CD4-positive, CD25-positive, alpha-beta regulatory T cell (primary cell): ENCODE data around the gene SGCE. TPM values are rescaled to one million over a fixed set of nuclear protein-coding genes. Genes with fewer than 3 reads are reported as not detected.

Experiments
- ATAC-seq, 2 donors: fragments of 150-1000 bp; cut with Tn5 transposase; one replicate each; pipeline ENCODE4 v1.10.0; 2021; ENCODE audit warnings: low read depth in 2 of 2, moderate number of reproducible peaks in 2 of 2, moderate library complexity in 1 of 2
- DNase-seq, 3 donors: peaks; one replicate each; pipeline versions ENCODE4 v3.0.0 to v3.0.0-alpha.2; 2012 to 2022; ENCODE audit warnings: mixed read lengths in 1 of 3
- H3K27ac ChIP-seq: one replicate; pipeline ENCODE4 v1.7.0; 2013; ENCODE audit warnings: mild to moderate bottlenecking, low read length; ENCODE audit not compliant: insufficient read depth, poor library complexity, severe bottlenecking
- H3K27me3 ChIP-seq: one replicate; pipeline ENCODE4 v1.7.0; 2013; ENCODE audit warnings: low read length; ENCODE audit not compliant: control insufficient read depth, insufficient read depth
- H3K36me3 ChIP-seq: one replicate; pipeline ENCODE4 v1.7.0; 2013; ENCODE audit warnings: mild to moderate bottlenecking, low read length, moderate library complexity; ENCODE audit not compliant: control insufficient read depth, insufficient read depth
- H3K4me1 ChIP-seq: 2 replicates; pipeline ENCODE4 v1.7.0; 2013; ENCODE audit warnings: mild to moderate bottlenecking, low read length; ENCODE audit not compliant: insufficient read depth, control insufficient read depth, poor library complexity, severe bottlenecking
- H3K4me3 ChIP-seq: one replicate; pipeline ENCODE4 v1.7.0; 2013; ENCODE audit warnings: low read depth, mild to moderate bottlenecking, low read length, moderate library complexity
- H3K9me3 ChIP-seq, 2 experiments: 1 replicate in 1 of 2; 2 replicates in 1 of 2; pipeline ENCODE4 v1.7.0; 2013; ENCODE audit warnings: low read length in 2 of 2, mild to moderate bottlenecking in 1 of 2, moderate library complexity in 1 of 2; ENCODE audit not compliant: control insufficient read depth in 2 of 2
- H3K27ac Mint-ChIP-seq, 3 donors: one replicate each; pipeline ENCODE4 v1.8.0; 2020 to 2022; ENCODE audit warnings: mild to moderate bottlenecking in 3 of 3, mixed read lengths in 3 of 3, moderate library complexity in 2 of 3
- H3K27me3 Mint-ChIP-seq: one replicate; pipeline ENCODE4 v1.8.0; 2022; ENCODE audit warnings: mild to moderate bottlenecking, mixed read lengths
- H3K36me3 Mint-ChIP-seq: one replicate; pipeline ENCODE4 v1.8.0; 2020; ENCODE audit warnings: mixed read lengths
- H3K4me1 Mint-ChIP-seq, 4 donors: one replicate each; pipeline ENCODE4 v1.8.0; 2020 to 2022; ENCODE audit warnings: mixed read lengths in 4 of 4, mild to moderate bottlenecking in 1 of 4
- H3K4me3 Mint-ChIP-seq, 4 donors: one replicate each; pipeline ENCODE4 v1.8.0; 2020 to 2022; ENCODE audit warnings: mild to moderate bottlenecking in 4 of 4, mixed read lengths in 4 of 4, moderate library complexity in 3 of 4
- H3K9me3 Mint-ChIP-seq, 7 donors: one replicate each; pipeline ENCODE4 v1.8.0; 2020 to 2022; ENCODE audit warnings: mixed read lengths in 7 of 7, mild to moderate bottlenecking in 3 of 7, moderate library complexity in 2 of 7
- polyA plus RNA-seq, 4 donors: library from polyadenylated mRNA; unstranded; fragments of 300-500 nt; fragmentation: Illumina TruSeq; gene quantifications; one replicate each; pipeline ENCODE4 v1.2.3, GENCODE V29; 2021
- total RNA-seq: library from RNA; stranded (reverse); gene quantifications from one replicate; pipeline ENCODE4 v1.2.3, GENCODE V29; 2022

Gene SGCE
- total and polyA plus RNA-seq, 5 donors from 2014 or later: 0.14 to 1.8 (median 1.0) TPM; not detected in 1

DNA sequence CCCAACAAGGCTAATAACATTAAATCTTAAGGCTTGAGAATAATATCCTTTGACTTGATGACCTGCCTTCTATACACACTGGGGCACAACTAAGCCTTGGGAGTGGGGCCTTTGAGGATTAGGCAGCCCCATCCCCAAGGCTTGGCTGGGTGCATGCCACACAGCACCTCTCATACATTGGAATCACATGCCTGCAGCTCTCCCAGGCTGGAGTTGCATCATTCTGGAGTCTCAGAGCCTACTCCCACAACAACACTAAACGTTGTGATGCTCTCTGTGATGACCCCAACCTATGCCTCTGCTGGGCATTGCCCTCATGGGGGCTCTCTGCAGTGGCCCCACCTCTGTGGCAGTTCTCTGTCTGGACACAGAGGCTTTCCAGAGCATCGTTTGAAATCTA is 31.9 kb upstream of the SGCE start:
- Histone ChIP-seq H3K4me3 (no peak overlapping the region), H3K27me3 (no peaks in the 10 kb centered on the region), H3K27ac (no peak overlapping the region), H3K4me1 (no peaks in the 10 kb centered on the region), H3K9me3 (no peaks in the 10 kb centered on the region), H3K36me3 (no peaks in the 10 kb centered on the region)
- no peaks in the 10 kb centered on the region for H3K36me3 Mint-ChIP-seq
- no peak for DNase-seq
- peaks cover 0 to 5% (median 0%) of the 10 kb centered on the region in 7 donors for H3K9me3 Mint-ChIP-seq
- H3K4me3 Mint-ChIP-seq: no peak overlapping the region
- H3K4me1 Mint-ChIP-seq: no peaks in the 10 kb centered on the region
- peaks cover 12% of the 10 kb centered on the region for H3K27me3 Mint-ChIP-seq
- ATAC-seq: no peak
- H3K27ac Mint-ChIP-seq: no peak overlapping the region

DNA sequence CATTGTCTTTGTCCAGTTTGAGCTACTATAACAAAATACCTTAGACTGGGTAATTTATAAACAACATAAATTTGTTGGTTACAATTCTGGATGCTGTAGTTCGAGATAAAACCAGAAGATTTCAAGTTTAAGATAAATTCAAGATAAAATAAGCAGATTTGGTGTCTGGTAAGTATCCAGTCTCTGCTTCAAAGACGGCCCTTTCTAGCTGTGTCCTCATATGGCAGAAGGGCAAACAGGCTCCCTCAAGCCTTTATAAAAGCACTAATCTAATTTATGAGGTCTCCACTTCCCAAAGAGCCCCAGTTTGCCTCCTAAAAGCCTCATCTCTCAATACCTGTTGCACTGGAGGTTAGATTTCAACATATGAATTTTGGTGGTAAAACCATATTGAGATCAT is 31.1 kb upstream of the SGCE start:
- Mint-ChIP-seq H3K4me3 (no peak overlapping the region), H3K4me1 (no peaks in the 10 kb centered on the region), H3K9me3 (peaks cover 0 to 5% (median 0%) of the 10 kb centered on the region in 7 donors), H3K36me3 (no peaks in the 10 kb centered on the region), H3K27ac (no peak overlapping the region), H3K27me3 (peaks cover 8% of the 10 kb centered on the region)
- Histone ChIP-seq H3K9me3 (no peaks in the 10 kb centered on the region), H3K4me3 (no peak overlapping the region), H3K27ac (no peak overlapping the region), H3K27me3 (peaks cover 1% of the 10 kb centered on the region), H3K4me1 (no peaks in the 10 kb centered on the region), H3K36me3 (no peaks in the 10 kb centered on the region)
- DNase-seq (no peak), ATAC-seq (no peak)

- Mint-ChIP-seq H3K27me3 (peaks cover 4% of the 10 kb centered on the region), H3K36me3 (no peaks in the 10 kb centered on the region), H3K9me3 (peaks cover 0 to 6% (median 0%) of the 10 kb centered on the region in 7 donors), H3K4me1 (no peaks in the 10 kb centered on the region), H3K4me3 (no peak overlapping the region), H3K27ac (no peak overlapping the region)
- DNase-seq (no peak), ATAC-seq (no peak)
- Histone ChIP-seq H3K4me3 (no peak overlapping the region), H3K27ac (no peak overlapping the region), H3K4me1 (no peaks in the 10 kb centered on the region), H3K27me3 (peaks cover 3% of the 10 kb centered on the region), H3K9me3 (no peaks in the 10 kb centered on the region), H3K36me3 (no peaks in the 10 kb centered on the region)
These were observed 27.1 kb upstream of the SGCE start for GRCh38 chr7:94683066-94683465.

- H3K4me3 Mint-ChIP-seq: no peak overlapping the region
- H3K27ac Mint-ChIP-seq: no peak overlapping the region
- H3K4me3 ChIP-seq: no peak overlapping the region
- H3K36me3 ChIP-seq: no peaks in the 10 kb centered on the region
- H3K4me1 ChIP-seq: no peaks in the 10 kb centered on the region
- no peaks in the 10 kb centered on the region for H3K4me1 Mint-ChIP-seq
- no peaks in the 10 kb centered on the region for H3K9me3 ChIP-seq
- peaks cover 0 to 3% (median 0%) of the 10 kb centered on the region in 7 donors for H3K9me3 Mint-ChIP-seq
- H3K36me3 Mint-ChIP-seq: no peaks in the 10 kb centered on the region
- H3K27me3 Mint-ChIP-seq: no peaks in the 10 kb centered on the region
- ATAC-seq (no peak), DNase-seq (no peak)
- peaks cover 6% of the 10 kb centered on the region for H3K27me3 ChIP-seq
- H3K27ac ChIP-seq: no peak overlapping the region
These were observed 23.4 kb upstream of the SGCE start for GRCh38 chr7:94679358-94679757.

DNA sequence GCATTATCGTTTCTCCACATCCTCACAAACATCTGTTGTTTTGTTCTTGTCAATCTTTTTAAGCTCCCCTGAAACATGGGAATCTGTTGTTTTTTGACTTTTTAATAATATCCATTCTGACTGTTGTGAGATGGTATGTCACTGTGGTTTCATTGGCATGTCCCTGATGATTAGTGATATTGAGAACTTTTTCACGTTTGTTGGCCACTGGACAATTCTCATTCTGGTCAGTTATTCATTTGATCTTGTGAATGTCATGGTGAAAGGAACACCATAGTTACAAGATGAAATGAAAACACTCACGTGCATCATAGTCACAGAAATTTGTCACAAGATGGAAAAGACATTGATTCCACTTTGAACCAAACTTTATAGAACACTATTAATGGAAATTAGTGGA is 20.5 kb upstream of the SGCE start:
- Histone ChIP-seq H3K36me3 (no peaks in the 10 kb centered on the region), H3K4me1 (no peaks in the 10 kb centered on the region), H3K27me3 (peaks cover 6% of the 10 kb centered on the region), H3K4me3 (no peak overlapping the region), H3K27ac (no peak overlapping the region), H3K9me3 (no peaks in the 10 kb centered on the region)
- Mint-ChIP-seq H3K27ac (no peak overlapping the region), H3K36me3 (no peaks in the 10 kb centered on the region), H3K4me1 (no peaks in the 10 kb centered on the region), H3K9me3 (peaks cover 0 to 3% (median 0%) of the 10 kb centered on the region in 7 donors), H3K4me3 (no peak overlapping the region), H3K27me3 (peaks cover 4% of the 10 kb centered on the region)
- ATAC-seq (no peak), DNase-seq (no peak)

GRCh38 chr7:94675356-94675755 is 19.4 kb upstream of the SGCE start:
- no peak for DNase-seq
- H3K36me3 ChIP-seq: no peaks in the 10 kb centered on the region
- Mint-ChIP-seq H3K36me3 (no peaks in the 10 kb centered on the region), H3K9me3 (peaks cover 0 to 1% (median 0%) of the 10 kb centered on the region in 7 donors), H3K4me3 (no peak overlapping the region), H3K4me1 (no peaks in the 10 kb centered on the region), H3K27ac (no peak overlapping the region), H3K27me3 (peaks cover 4% of the 10 kb centered on the region)
- H3K4me3 ChIP-seq: no peak overlapping the region
- peaks cover 6% of the 10 kb centered on the region for H3K27me3 ChIP-seq
- no peak for ATAC-seq
- no peaks in the 10 kb centered on the region for H3K4me1 ChIP-seq
- H3K9me3 ChIP-seq: no peaks in the 10 kb centered on the region
- H3K27ac ChIP-seq: no peak overlapping the region

- no peaks in the 10 kb centered on the region for H3K9me3 ChIP-seq
- DNase-seq (no peak), ATAC-seq (no peak)
- Mint-ChIP-seq H3K27ac (no peak overlapping the region), H3K9me3 (no peaks in the 10 kb centered on the region), H3K36me3 (no peaks in the 10 kb centered on the region), H3K4me1 (peaks cover 0 to 4% (median 1%) of the 10 kb centered on the region in 4 donors), H3K27me3 (peaks cover 4% of the 10 kb centered on the region), H3K4me3 (no peak overlapping the region)
- peaks cover 3% of the 10 kb centered on the region for H3K27me3 ChIP-seq
- no peaks in the 10 kb centered on the region for H3K36me3 ChIP-seq
- no peaks in the 10 kb centered on the region for H3K4me1 ChIP-seq
- H3K4me3 ChIP-seq: no peak overlapping the region
- no peak overlapping the region for H3K27ac ChIP-seq
These were observed 15.7 kb upstream of the SGCE start for GRCh38 chr7:94671444-94672235.
